GM23338 (cell line): ENCODE data around the gene TEX10. TPM values are rescaled to one million over a fixed set of nuclear protein-coding genes. Genes with fewer than 3 reads are reported as not detected.

Source experiments
- ATAC-seq: fragments of 200-7000 bp; cut with Tn5 transposase; 3 replicates; pipeline ENCODE4 v1.9.1; 2020
- DNase-seq: peaks from one replicate; pipeline ENCODE4 v3.0.0-alpha.2; 2015; ENCODE audit warnings: low spot score
- H2AFZ ChIP-seq: fragments of 200-600 bp; sonication (generic); 2 replicates; pipeline ENCODE4 v1.8.0; 2016; ENCODE audit warnings: antibody characterized with exemption, mild to moderate bottlenecking, moderate library complexity
- H3F3A ChIP-seq: fragments of 200-600 bp; sonication (generic); replicated peaks from 2 replicates; pipeline ENCODE4 v1.8.0; 2017; ENCODE audit warnings: antibody characterized with exemption, mixed run types, low read depth
- H3K27ac ChIP-seq: fragments of 200-600 bp; sonication (generic); 2 replicates; pipeline ENCODE4 v1.6.1; 2016; ENCODE audit warnings: low read depth
- H3K27me3 ChIP-seq: fragments of 200-600 bp; sonication (generic); 2 replicates; pipeline ENCODE4 v1.8.0; 2016; ENCODE audit warnings: mild to moderate bottlenecking, mixed run types, moderate library complexity; ENCODE audit not compliant: insufficient read depth
- H3K36me3 ChIP-seq: fragments of 200-600 bp; sonication (generic); 2 replicates; pipeline ENCODE4 v1.8.0; 2016; ENCODE audit warnings: mild to moderate bottlenecking; ENCODE audit not compliant: insufficient read depth
- H3K4me1 ChIP-seq: fragments of 200-600 bp; sonication (generic); 2 replicates; pipeline ENCODE4 v1.8.0; 2016; ENCODE audit warnings: mild to moderate bottlenecking, moderate library complexity; ENCODE audit not compliant: insufficient read depth
- H3K4me2 ChIP-seq: fragments of 200-600 bp; sonication (generic); 2 replicates; pipeline ENCODE4 v1.7.1; 2017; ENCODE audit warnings: mixed run types
- H3K4me3 ChIP-seq: fragments of 200-600 bp; sonication (generic); 2 replicates; pipeline ENCODE4 v1.6.1; 2016; ENCODE audit warnings: mixed run types
- H3K79me2 ChIP-seq: fragments of 200-600 bp; sonication (generic); replicated peaks from 2 replicates; pipeline ENCODE4 v1.8.0; 2017; ENCODE audit warnings: mild to moderate bottlenecking; ENCODE audit not compliant: insufficient read depth
- H3K9me2 ChIP-seq: fragments of 200-600 bp; sonication (generic); 2 replicates; pipeline ENCODE4 v1.8.0; 2017; ENCODE audit not compliant: insufficient read depth
- H4K20me1 ChIP-seq: fragments of 200-600 bp; sonication (generic); replicated peaks from 2 replicates; pipeline ENCODE4 v1.8.0; 2017; ENCODE audit warnings: mild to moderate bottlenecking; ENCODE audit not compliant: insufficient read depth
- H3K27ac Mint-ChIP-seq: 2 replicates; pipeline ENCODE4 v1.8.0; 2020; ENCODE audit warnings: inconsistent platforms, mild to moderate bottlenecking, moderate library complexity, mixed read lengths
- H3K27me3 Mint-ChIP-seq: 3 replicates; pipeline ENCODE4 v1.8.0; 2022; ENCODE audit warnings: low read depth, mild to moderate bottlenecking, moderate library complexity, mixed read lengths, inconsistent platforms; ENCODE audit not compliant: insufficient read depth, poor library complexity
- H3K36me3 Mint-ChIP-seq: 3 replicates; pipeline ENCODE4 v1.8.0; 2021; ENCODE audit warnings: low read depth, mild to moderate bottlenecking, inconsistent platforms, moderate library complexity, mixed read lengths
- H3K4me1 Mint-ChIP-seq: 3 replicates; pipeline ENCODE4 v1.8.0; 2020; ENCODE audit warnings: mild to moderate bottlenecking, inconsistent platforms, mixed read lengths
- H3K4me3 Mint-ChIP-seq: 3 replicates; pipeline ENCODE4 v1.8.0; 2021; ENCODE audit warnings: moderate library complexity, mild to moderate bottlenecking, inconsistent platforms, mixed read lengths
- H3K9me3 Mint-ChIP-seq: 3 replicates; pipeline ENCODE4 v1.8.0; 2020; ENCODE audit warnings: moderate library complexity, mild to moderate bottlenecking, inconsistent platforms, mixed read lengths
- CREB1 ChIP-seq: fragments of 250-450 bp; sonication (Bioruptor Pico); IDR thresholded peaks from 2 replicates; pipeline ENCODE4 v1.5.0; 2020; ENCODE audit warnings: low read depth, mild to moderate bottlenecking, moderate library complexity
- EZH2 ChIP-seq: fragments of 200-600 bp; sonication (generic); IDR thresholded peaks from one replicate; pipeline ENCODE4 v1.8.0; 2017; ENCODE audit warnings: antibody characterized with exemption, mild to moderate bottlenecking, low read depth; ENCODE audit not compliant: unreplicated experiment
- JUNB ChIP-seq: IDR thresholded peaks from one replicate; pipeline ENCODE4 v1.6.1; 2016; ENCODE audit warnings: antibody characterized with exemption; ENCODE audit not compliant: unreplicated experiment
- NANOG ChIP-seq: IDR thresholded peaks from 2 replicates; pipeline ENCODE4 v1.6.1; 2016; ENCODE audit warnings: antibody characterized with exemption, borderline replicate concordance
- REST ChIP-seq: IDR thresholded peaks from one replicate; pipeline ENCODE4 v1.6.1; 2018; ENCODE audit warnings: antibody characterized with exemption; ENCODE audit not compliant: unreplicated experiment
- ZNF331 ChIP-seq: fragments of 250-450 bp; sonication (Bioruptor Pico); IDR thresholded peaks from 2 replicates; pipeline ENCODE4 v1.5.0; 2020; ENCODE audit warnings: low read depth, mild to moderate bottlenecking, moderate library complexity
- polyA plus RNA-seq: library from polyadenylated mRNA; unstranded; fragments of >200 nt; fragmentation: Nextera tagmentation; extraction: Ambion mirVana; gene quantifications from 2 replicates; pipeline ENCODE4 v1.2.1, GENCODE V29; 2016
- total RNA-seq: library from RNA; depleted of rRNA; stranded (reverse); fragments of >200 nt; shearing (Covaris generic); gene quantifications from 2 replicates; pipeline ENCODE4 v1.2.3, GENCODE V29; 2014
- TF ChIP-seq, protein P1 (sequence below): fragments of 250-450 bp; sonication (Bioruptor Pico); IDR thresholded peaks from 2 replicates; pipeline ENCODE4 v1.5.0; 2020; ENCODE audit warnings: mild to moderate bottlenecking, moderate library complexity
- TF ChIP-seq, protein P2 (sequence below), 2 experiments: fragments of 200-600 bp in 1 of 2; sonication (generic) in 1 of 2; conservative IDR thresholded peaks; 2 replicates each; pipeline versions ENCODE4 v1.5.1 to v1.6.1; 2016 to 2017; ENCODE audit warnings: antibody characterized with exemption in 2 of 2, low read depth in 2 of 2, mild to moderate bottlenecking in 2 of 2, moderate library complexity in 1 of 2

The TEX10 gene
- total and polyA plus RNA-seq, 2 experiments from 2014 or later, result 35.0 to 102 TPM

GRCh38 chr9:100281676-100282387 lies 70.9 kb downstream of the TEX10 start (continued):
- TF ChIP-seq JUNB, result no peak
- no peak for TF ChIP-seq CREB1 (CRISPR knock-in tag)
- no peak for TF ChIP-seq ZNF331 (CRISPR knock-in tag)
- TF ChIP-seq NANOG, result no peak
- no peak for TF ChIP-seq REST

DNA sequence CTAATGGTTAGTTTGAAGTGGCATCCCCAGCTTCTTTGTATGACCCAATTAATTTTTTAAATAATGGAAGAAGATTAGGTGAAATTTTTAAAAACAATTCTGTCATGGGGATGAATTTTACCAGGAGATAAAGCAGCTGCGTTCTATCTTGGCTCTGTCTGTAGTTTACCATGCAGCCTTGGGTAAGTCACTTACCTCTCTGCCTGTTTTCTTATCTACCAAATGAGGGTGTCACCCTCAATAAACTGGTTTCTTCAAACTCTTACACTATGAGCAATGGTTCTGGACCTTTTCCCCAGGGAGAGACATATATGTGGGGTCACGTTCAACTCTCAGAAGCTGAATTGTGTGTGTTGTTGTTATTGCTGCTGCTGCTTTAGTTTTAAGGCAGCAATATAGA lies 71.7 kb downstream of the TEX10 start:
- Histone ChIP-seq H3K27ac (no peak overlapping the region), H3K36me3 (no peaks in the 10 kb centered on the region), H3K4me3 (no peak overlapping the region), H3K79me2 (no peaks in the 10 kb centered on the region), H4K20me1 (no peaks in the 10 kb centered on the region), H3K4me1 (no peaks in the 10 kb centered on the region), H2AFZ (no peak overlapping the region), H3K9me2 (no peaks in the 10 kb centered on the region), H3K27me3 (no peaks in the 10 kb centered on the region), H3F3A (no peaks in the 10 kb centered on the region), H3K4me2 (no peak overlapping the region)
- H3K27me3 Mint-ChIP-seq, result no peaks in the 10 kb centered on the region
- TF ChIP-seq, protein P1, sequence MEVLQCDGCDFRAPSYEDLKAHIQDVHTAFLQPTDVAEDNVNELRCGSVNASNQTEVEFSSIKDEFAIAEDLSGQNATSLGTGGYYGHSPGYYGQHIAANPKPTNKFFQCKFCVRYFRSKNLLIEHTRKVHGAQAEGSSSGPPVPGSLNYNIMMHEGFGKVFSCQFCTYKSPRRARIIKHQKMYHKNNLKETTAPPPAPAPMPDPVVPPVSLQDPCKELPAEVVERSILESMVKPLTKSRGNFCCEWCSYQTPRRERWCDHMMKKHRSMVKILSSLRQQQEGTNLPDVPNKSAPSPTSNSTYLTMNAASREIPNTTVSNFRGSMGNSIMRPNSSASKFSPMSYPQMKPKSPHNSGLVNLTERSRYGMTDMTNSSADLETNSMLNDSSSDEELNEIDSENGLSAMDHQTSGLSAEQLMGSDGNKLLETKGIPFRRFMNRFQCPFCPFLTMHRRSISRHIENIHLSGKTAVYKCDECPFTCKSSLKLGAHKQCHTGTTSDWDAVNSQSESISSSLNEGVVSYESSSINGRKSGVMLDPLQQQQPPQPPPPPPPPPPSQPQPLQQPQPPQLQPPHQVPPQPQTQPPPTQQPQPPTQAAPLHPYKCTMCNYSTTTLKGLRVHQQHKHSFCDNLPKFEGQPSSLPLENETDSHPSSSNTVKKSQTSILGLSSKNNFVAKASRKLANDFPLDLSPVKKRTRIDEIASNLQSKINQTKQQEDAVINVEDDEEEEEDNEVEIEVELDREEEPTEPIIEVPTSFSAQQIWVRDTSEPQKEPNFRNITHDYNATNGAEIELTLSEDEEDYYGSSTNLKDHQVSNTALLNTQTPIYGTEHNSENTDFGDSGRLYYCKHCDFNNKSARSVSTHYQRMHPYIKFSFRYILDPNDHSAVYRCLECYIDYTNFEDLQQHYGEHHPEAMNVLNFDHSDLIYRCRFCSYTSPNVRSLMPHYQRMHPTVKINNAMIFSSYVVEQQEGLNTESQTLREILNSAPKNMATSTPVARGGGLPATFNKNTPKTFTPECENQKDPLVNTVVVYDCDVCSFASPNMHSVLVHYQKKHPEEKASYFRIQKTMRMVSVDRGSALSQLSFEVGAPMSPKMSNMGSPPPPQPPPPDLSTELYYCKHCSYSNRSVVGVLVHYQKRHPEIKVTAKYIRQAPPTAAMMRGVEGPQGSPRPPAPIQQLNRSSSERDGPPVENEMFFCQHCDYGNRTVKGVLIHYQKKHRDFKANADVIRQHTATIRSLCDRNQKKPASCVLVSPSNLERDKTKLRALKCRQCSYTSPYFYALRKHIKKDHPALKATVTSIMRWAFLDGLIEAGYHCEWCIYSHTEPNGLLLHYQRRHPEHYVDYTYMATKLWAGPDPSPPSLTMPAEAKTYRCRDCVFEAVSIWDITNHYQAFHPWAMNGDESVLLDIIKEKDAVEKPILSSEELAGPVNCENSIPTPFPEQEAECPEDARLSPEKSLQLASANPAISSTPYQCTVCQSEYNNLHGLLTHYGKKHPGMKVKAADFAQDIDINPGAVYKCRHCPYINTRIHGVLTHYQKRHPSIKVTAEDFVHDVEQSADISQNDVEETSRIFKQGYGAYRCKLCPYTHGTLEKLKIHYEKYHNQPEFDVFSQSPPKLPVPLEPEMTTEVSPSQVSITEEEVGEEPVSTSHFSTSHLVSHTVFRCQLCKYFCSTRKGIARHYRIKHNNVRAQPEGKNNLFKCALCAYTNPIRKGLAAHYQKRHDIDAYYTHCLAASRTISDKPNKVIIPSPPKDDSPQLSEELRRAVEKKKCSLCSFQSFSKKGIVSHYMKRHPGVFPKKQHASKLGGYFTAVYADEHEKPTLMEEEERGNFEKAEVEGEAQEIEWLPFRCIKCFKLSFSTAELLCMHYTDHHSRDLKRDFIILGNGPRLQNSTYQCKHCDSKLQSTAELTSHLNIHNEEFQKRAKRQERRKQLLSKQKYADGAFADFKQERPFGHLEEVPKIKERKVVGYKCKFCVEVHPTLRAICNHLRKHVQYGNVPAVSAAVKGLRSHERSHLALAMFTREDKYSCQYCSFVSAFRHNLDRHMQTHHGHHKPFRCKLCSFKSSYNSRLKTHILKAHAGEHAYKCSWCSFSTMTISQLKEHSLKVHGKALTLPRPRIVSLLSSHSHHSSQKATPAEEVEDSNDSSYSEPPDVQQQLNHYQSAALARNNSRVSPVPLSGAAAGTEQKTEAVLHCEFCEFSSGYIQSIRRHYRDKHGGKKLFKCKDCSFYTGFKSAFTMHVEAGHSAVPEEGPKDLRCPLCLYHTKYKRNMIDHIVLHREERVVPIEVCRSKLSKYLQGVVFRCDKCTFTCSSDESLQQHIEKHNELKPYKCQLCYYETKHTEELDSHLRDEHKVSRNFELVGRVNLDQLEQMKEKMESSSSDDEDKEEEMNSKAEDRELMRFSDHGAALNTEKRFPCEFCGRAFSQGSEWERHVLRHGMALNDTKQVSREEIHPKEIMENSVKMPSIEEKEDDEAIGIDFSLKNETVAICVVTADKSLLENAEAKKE (CRISPR knock-in tag), result no peak
- TF ChIP-seq EZH2, result no peak
- no peak for TF ChIP-seq REST
- TF ChIP-seq, protein P2, sequence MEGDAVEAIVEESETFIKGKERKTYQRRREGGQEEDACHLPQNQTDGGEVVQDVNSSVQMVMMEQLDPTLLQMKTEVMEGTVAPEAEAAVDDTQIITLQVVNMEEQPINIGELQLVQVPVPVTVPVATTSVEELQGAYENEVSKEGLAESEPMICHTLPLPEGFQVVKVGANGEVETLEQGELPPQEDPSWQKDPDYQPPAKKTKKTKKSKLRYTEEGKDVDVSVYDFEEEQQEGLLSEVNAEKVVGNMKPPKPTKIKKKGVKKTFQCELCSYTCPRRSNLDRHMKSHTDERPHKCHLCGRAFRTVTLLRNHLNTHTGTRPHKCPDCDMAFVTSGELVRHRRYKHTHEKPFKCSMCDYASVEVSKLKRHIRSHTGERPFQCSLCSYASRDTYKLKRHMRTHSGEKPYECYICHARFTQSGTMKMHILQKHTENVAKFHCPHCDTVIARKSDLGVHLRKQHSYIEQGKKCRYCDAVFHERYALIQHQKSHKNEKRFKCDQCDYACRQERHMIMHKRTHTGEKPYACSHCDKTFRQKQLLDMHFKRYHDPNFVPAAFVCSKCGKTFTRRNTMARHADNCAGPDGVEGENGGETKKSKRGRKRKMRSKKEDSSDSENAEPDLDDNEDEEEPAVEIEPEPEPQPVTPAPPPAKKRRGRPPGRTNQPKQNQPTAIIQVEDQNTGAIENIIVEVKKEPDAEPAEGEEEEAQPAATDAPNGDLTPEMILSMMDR (conservative IDR thresholded peaks at IDR 0.05; ENCODE audit: low read depth in 2 of 2), result no peak
- DNase-seq, result no peak
- H3K9me3 Mint-ChIP-seq, result 0 out of 3 replicates have a peak, but pooled peaks cover 2% of the 10 kb centered on the region
- peaks cover 15% of the 10 kb centered on the region for H3K36me3 Mint-ChIP-seq
- no peak overlapping the region for H3K27ac Mint-ChIP-seq
- ATAC-seq, result no peak
- no peaks in the 10 kb centered on the region for H3K4me1 Mint-ChIP-seq
- H3K4me3 Mint-ChIP-seq, result no peak overlapping the region
